ENCODE data around the gene VPS13D. TPM values are rescaled to one million over a fixed set of nuclear protein-coding genes. Genes with fewer than 3 reads are reported as not detected.

Gene VPS13D
- total and polyA plus RNA-seq, 2 donors from 2014 or later = 19.4 to 75.8 TPM

GRCh38 chr1:12336413-12336812 is 106.6 kb downstream of the VPS13D start:
- peak in 2 of 5 donors; percentile 43 to 82 for DNase-seq
- Histone ChIP-seq H3K9me3 (ENCODE audit: control insufficient read depth in 2 of 3, insufficient read depth in 1 of 3, low read length in 3 of 3) (no peaks in the 10 kb centered on the region), H3K36me3 (ENCODE audit: control insufficient read depth in 2 of 3, insufficient read depth in 3 of 3, low read length in 3 of 3) (peaks cover 8 to 30% (median 13%) of the 10 kb centered on the region in 3 donors), H3K27ac (ENCODE audit: low read depth in 2 of 2, low read length in 2 of 2) (no peak overlapping the region), H3K4me3 (ENCODE audit: low read length in 3 of 3) (no peak overlapping the region), H3K27me3 (ENCODE audit: control insufficient read depth, insufficient read depth, low read length) (no peaks in the 10 kb centered on the region), H3K4me1 (ENCODE audit: control insufficient read depth in 2 of 3, insufficient read depth in 2 of 3, low read depth in 1 of 3, low read length in 3 of 3) (peaks cover 4 to 14% (median 5%) of the 10 kb centered on the region in 3 donors), H3K9ac (ENCODE audit: low read length in 3 of 3) (no peak overlapping the region)
- no peak for TF ChIP-seq CTCF (IDR thresholded peaks at IDR 0.05; ENCODE audit: borderline replicate concordance, extremely low read depth, insufficient read depth)
- intact Hi-C loops (cut with DNase I) = no loop called here
- FAIRE-seq = no peak

- peaks cover 5 to 21% (median 8%) of the 10 kb centered on the region in 3 donors for H3K4me1 ChIP-seq (ENCODE audit: control insufficient read depth in 2 of 3, insufficient read depth in 2 of 3, low read depth in 1 of 3, low read length in 3 of 3)
Observed at GRCh38 chr1:12338017-12338416, 108.2 kb downstream of the VPS13D start.

DNA sequence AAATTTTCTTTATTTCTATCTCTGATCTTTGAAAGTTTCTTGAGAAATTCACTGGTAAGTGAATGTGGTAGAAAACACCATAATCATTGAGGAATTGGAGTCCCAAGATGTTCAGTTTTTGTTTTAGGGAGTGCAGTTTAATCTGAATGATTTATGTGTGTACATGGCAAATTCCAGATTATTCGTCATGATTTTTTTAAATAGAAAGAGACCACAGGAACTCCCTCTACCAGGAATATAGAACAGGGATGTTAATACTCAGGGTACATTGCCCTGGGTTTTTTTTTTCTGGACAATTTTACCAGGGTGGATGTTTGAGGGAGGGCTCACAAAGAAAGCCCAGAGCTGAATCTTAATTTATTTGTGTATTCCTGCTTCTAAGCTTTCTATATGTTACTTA is 109.0 kb downstream of the VPS13D start:
- Histone ChIP-seq H3K27ac (ENCODE audit: low read depth in 2 of 2, low read length in 2 of 2) (no peak overlapping the region), H3K9me3 (ENCODE audit: control insufficient read depth in 2 of 3, insufficient read depth in 1 of 3, low read length in 3 of 3) (no peaks in the 10 kb centered on the region), H3K27me3 (ENCODE audit: control insufficient read depth, insufficient read depth, low read length) (no peaks in the 10 kb centered on the region), H3K9ac (ENCODE audit: low read length in 3 of 3) (no peak overlapping the region), H3K36me3 (ENCODE audit: control insufficient read depth in 2 of 3, insufficient read depth in 3 of 3, low read length in 3 of 3) (peaks cover 6 to 21% (median 9%) of the 10 kb centered on the region in 3 donors), H3K4me3 (ENCODE audit: low read length in 3 of 3) (no peak overlapping the region), H3K4me1 (ENCODE audit: control insufficient read depth in 2 of 3, insufficient read depth in 2 of 3, low read depth in 1 of 3, low read length in 3 of 3) (peaks cover 5 to 21% (median 8%) of the 10 kb centered on the region in 3 donors)
- no peak for TF ChIP-seq CTCF (IDR thresholded peaks at IDR 0.05; ENCODE audit: borderline replicate concordance, extremely low read depth, insufficient read depth)
- FAIRE-seq (no peak), DNase-seq (no peak)
- intact Hi-C loops (cut with DNase I) = no loop called here

More at GRCh38 chr1:12338017-12338416, 108.2 kb downstream of the VPS13D start:
- no peak for TF ChIP-seq CTCF (IDR thresholded peaks at IDR 0.05; ENCODE audit: borderline replicate concordance, extremely low read depth, insufficient read depth)
- Histone ChIP-seq H3K4me3 (ENCODE audit: low read length in 3 of 3) (no peak overlapping the region), H3K27me3 (ENCODE audit: control insufficient read depth, insufficient read depth, low read length) (no peaks in the 10 kb centered on the region), H3K36me3 (ENCODE audit: control insufficient read depth in 2 of 3, insufficient read depth in 3 of 3, low read length in 3 of 3) (peaks cover 6 to 29% (median 13%) of the 10 kb centered on the region in 3 donors), H3K9ac (ENCODE audit: low read length in 3 of 3) (no peak overlapping the region), H3K27ac (ENCODE audit: low read depth in 2 of 2, low read length in 2 of 2) (no peak overlapping the region), H3K9me3 (ENCODE audit: control insufficient read depth in 2 of 3, insufficient read depth in 1 of 3, low read length in 3 of 3) (no peaks in the 10 kb centered on the region)
- FAIRE-seq (no peak), DNase-seq (no peak)
- intact Hi-C loops (cut with DNase I) = no loop called here

GRCh38 chr1:12339396-12339795 is 109.6 kb downstream of the VPS13D start:
- peak overlapping the region in 1 of 3 donors; percentile 19 for H3K9ac ChIP-seq (ENCODE audit: low read length in 3 of 3)
- peak in 2 of 5 donors; percentile 60 to 68 for DNase-seq
- peaks cover 5 to 21% (median 8%) of the 10 kb centered on the region in 3 donors for H3K4me1 ChIP-seq (ENCODE audit: control insufficient read depth in 2 of 3, insufficient read depth in 2 of 3, low read depth in 1 of 3, low read length in 3 of 3)
- peak; percentile 33 for FAIRE-seq
- TF ChIP-seq CTCF (IDR thresholded peaks at IDR 0.05; ENCODE audit: borderline replicate concordance, extremely low read depth, insufficient read depth) = no peak
- no peak overlapping the region for H3K4me3 ChIP-seq (ENCODE audit: low read length in 3 of 3)
- no peaks in the 10 kb centered on the region for H3K9me3 ChIP-seq (ENCODE audit: control insufficient read depth in 2 of 3, insufficient read depth in 1 of 3, low read length in 3 of 3)
- H3K36me3 ChIP-seq (ENCODE audit: control insufficient read depth in 2 of 3, insufficient read depth in 3 of 3, low read length in 3 of 3) = peaks cover 3 to 15% (median 9%) of the 10 kb centered on the region in 3 donors
- no peak overlapping the region for H3K27ac ChIP-seq (ENCODE audit: low read depth in 2 of 2, low read length in 2 of 2)
- intact Hi-C loops (cut with DNase I) = no loop called here
- no peaks in the 10 kb centered on the region for H3K27me3 ChIP-seq (ENCODE audit: control insufficient read depth, insufficient read depth, low read length)

Measured in kidney (tissue), 14 donors.